HCT116 (cell line): ENCODE results near the gene TYMP. TPM values are rescaled to one million over a fixed set of nuclear protein-coding genes. Genes with fewer than 3 reads are reported as not detected.

Source experiments
- ATAC-seq: fragments of 200-7000 bp; cut with Tn5 transposase; 2 replicates; pipeline ENCODE4 v1.9.1; 2020; ENCODE audit warnings: mild to moderate bottlenecking, moderate library complexity
- BruUV-seq: library from RNA; stranded (reverse); fragments of 400-500 nt; replicated peaks from 2 replicates; lab custom pipeline; 2021; lab: Mats Ljungman, UMichigan
- CTCF ChIA-PET: fragments of 300-600 bp; sonication (Branson Sonifier 250); formaldehyde crosslinking; loops from one replicate; lab custom pipeline; 2021; ENCODE audit warnings: antibody characterized with exemption; lab: Charles Lee
- POLR2A ChIA-PET: fragments of 300-600, 350-600 bp; sonication (Branson Sonifier 250); formaldehyde crosslinking; loops from one replicate; lab custom pipeline; 2021; ENCODE audit warnings: antibody characterized with exemption; lab: Charles Lee
- RAD21 ChIA-PET, 2 experiments: fragments of 300-600 bp; sonication (Branson Sonifier 250); formaldehyde crosslinking; loops; one replicate each; lab custom pipeline; 2023; ENCODE audit warnings: low total read pairs in 2 of 2; ENCODE audit not compliant: uncharacterized antibody in 2 of 2, unreplicated experiment in 2 of 2, low non-redundant PET in 1 of 2; lab: Charles Lee
- DNase-seq: peaks from one replicate; pipeline ENCODE4 v3.0.0-alpha.2; 2010; ENCODE audit warnings: low read depth, low spot score
- H2AFZ ChIP-seq: fragments of 200-600 bp; shearing (Covaris generic), sonication (generic); 2 replicates; pipeline ENCODE4 v1.6.1; 2017; ENCODE audit warnings: low read depth, mixed run types, mixed read lengths, antibody characterized with exemption, low read length; ENCODE audit not compliant: poor library complexity, severe bottlenecking
- H3K27ac ChIP-seq: 2 replicates; pipeline ENCODE4 v1.5.1; 2012; ENCODE audit warnings: low read depth, low read length
- H3K27me3 ChIP-seq: fragments of 200-600 bp; sonication (generic); 2 replicates; pipeline ENCODE4 v1.6.1; 2016; ENCODE audit warnings: mixed run types, low read length, mixed read lengths; ENCODE audit not compliant: insufficient read depth
- H3K36me3 ChIP-seq, 2 experiments: fragments of 200-500 bp in 1 of 2; fragments of 200-600 bp in 1 of 2; sonication (Bioruptor generic) in 1 of 2; sonication (generic) in 1 of 2; 2 replicates each; pipeline versions ENCODE4 v1.5.1 to v1.6.1; 2014 to 2016; ENCODE audit warnings: low read length in 2 of 2, inconsistent platforms in 1 of 2, mixed read lengths in 1 of 2, mixed run types in 1 of 2; ENCODE audit not compliant: insufficient read depth in 2 of 2, control insufficient read depth in 1 of 2
- H3K4me1 ChIP-seq, 2 experiments: fragments of 200-600 bp in 1 of 2; sonication (generic) in 1 of 2; 2 replicates each; pipeline versions ENCODE4 v1.5.1 to v1.6.1; 2012 to 2017; ENCODE audit warnings: low read length in 2 of 2, inconsistent platforms in 1 of 2, mild to moderate bottlenecking in 1 of 2, mixed read lengths in 1 of 2, mixed run types in 1 of 2, moderate library complexity in 1 of 2; ENCODE audit not compliant: insufficient read depth in 2 of 2, control insufficient read depth in 1 of 2
- H3K4me2 ChIP-seq: fragments of 200-600 bp; sonication (generic); 2 replicates; pipeline ENCODE4 v1.6.1; 2017; ENCODE audit warnings: mixed run types, low read length, mixed read lengths
- H3K4me3 ChIP-seq, 2 experiments: fragments of 200-600 bp in 1 of 2; sonication (generic) in 1 of 2; replicated peaks in 1 of 2; 2 replicates each; pipeline ENCODE4 v1.5.1; 2011 to 2016; ENCODE audit warnings: low read length in 2 of 2, control low read depth in 1 of 2, low read depth in 1 of 2, mild to moderate bottlenecking in 1 of 2, mixed read lengths in 1 of 2, mixed run types in 1 of 2
- H3K79me2 ChIP-seq: fragments of 200-600 bp; sonication (generic); 2 replicates; pipeline ENCODE4 v1.6.1; 2017; ENCODE audit warnings: mild to moderate bottlenecking, mixed run types, low read length, moderate library complexity, mixed read lengths; ENCODE audit not compliant: insufficient read depth
- H3K9ac ChIP-seq: fragments of 200-600 bp; sonication (generic); 2 replicates; pipeline ENCODE4 v1.6.1; 2016; ENCODE audit warnings: low read length, mixed read lengths
- H3K9me2 ChIP-seq: fragments of 200-600 bp; sonication (generic), shearing (Covaris generic); 2 replicates; pipeline ENCODE4 v1.6.1; 2017; ENCODE audit warnings: mixed run types, mild to moderate bottlenecking, moderate library complexity; ENCODE audit not compliant: insufficient read depth
- H3K9me3 ChIP-seq, 2 experiments: fragments of 200-500 bp in 1 of 2; fragments of 200-600 bp in 1 of 2; sonication (Bioruptor generic) in 1 of 2; sonication (generic) in 1 of 2; 2 replicates each; pipeline ENCODE4 v1.6.1; 2014 to 2017; ENCODE audit warnings: low read length in 2 of 2, mixed read lengths in 2 of 2, inconsistent platforms in 1 of 2, low read depth in 1 of 2, mild to moderate bottlenecking in 1 of 2, mixed run types in 1 of 2, moderate library complexity in 1 of 2; ENCODE audit not compliant: control insufficient read depth in 1 of 2, insufficient read depth in 1 of 2
- H4K20me1 ChIP-seq: fragments of 200-600 bp; sonication (generic), shearing (Covaris generic); 2 replicates; pipeline ENCODE4 v1.6.1; 2017; ENCODE audit warnings: mixed run types, mild to moderate bottlenecking, moderate library complexity; ENCODE audit not compliant: insufficient read depth
- CTCF ChIP-seq, 3 experiments: fragments of 200-600 bp in 1 of 3; sonication (generic) in 1 of 3; IDR thresholded peaks in 2 of 3; conservative IDR thresholded peaks in 1 of 3; 2 replicates each; pipeline ENCODE4 v1.5.1; 2012 to 2017; ENCODE audit warnings: low read depth in 2 of 3, low read length in 2 of 3, antibody characterized with exemption in 1 of 3, borderline replicate concordance in 1 of 3, control low read depth in 1 of 3, mild to moderate bottlenecking in 1 of 3, mixed read lengths in 1 of 3, mixed run types in 1 of 3, moderate library complexity in 1 of 3; ENCODE audit not compliant: insufficient read depth in 1 of 3
- EZH2 ChIP-seq: fragments of 200-600 bp; sonication (generic); IDR thresholded peaks from 2 replicates; pipeline ENCODE4 v1.6.1; 2017; ENCODE audit warnings: antibody characterized with exemption, mixed run types
- FOSL1 ChIP-seq: IDR thresholded peaks from 2 replicates; pipeline ENCODE4 v1.6.1; 2012; ENCODE audit warnings: low read depth
- POLR2AphosphoS5 ChIP-seq: IDR thresholded peaks from 2 replicates; pipeline ENCODE4 v1.6.1; 2011; ENCODE audit warnings: mild to moderate bottlenecking, low read depth, low read length, moderate library complexity
- RAD21 ChIP-seq: IDR thresholded peaks from 2 replicates; pipeline ENCODE4 v1.6.1; 2012; ENCODE audit warnings: low read depth, mild to moderate bottlenecking
- TCF7L2 ChIP-seq: IDR thresholded peaks from 2 replicates; pipeline ENCODE4 v1.7.0; 2011; ENCODE audit warnings: borderline replicate concordance, inconsistent platforms; ENCODE audit not compliant: insufficient read depth, insufficient read length; ENCODE audit errors: extremely low read depth
- YY1 ChIP-seq: IDR thresholded peaks from 2 replicates; pipeline ENCODE4 v1.6.1; 2011; ENCODE audit warnings: low read length, low read depth, moderate library complexity, mild to moderate bottlenecking; ENCODE audit not compliant: insufficient replicate concordance; ENCODE audit errors: extremely low read depth
- intact Hi-C: fragments of 100-400 bp; cut with micrococcal nuclease; formaldehyde crosslinking; loops from 2 replicates; pipeline ENCODE4 v1.10.0; 2022
- total RNA-seq: library from RNA; stranded (reverse); gene quantifications from one replicate; pipeline ENCODE4 v1.2.1, GENCODE V29; 2021; ENCODE audit not compliant: unreplicated experiment

Gene TYMP
- total RNA-seq, 1 experiment from 2014 or later, result 43.2 TPM

DNA sequence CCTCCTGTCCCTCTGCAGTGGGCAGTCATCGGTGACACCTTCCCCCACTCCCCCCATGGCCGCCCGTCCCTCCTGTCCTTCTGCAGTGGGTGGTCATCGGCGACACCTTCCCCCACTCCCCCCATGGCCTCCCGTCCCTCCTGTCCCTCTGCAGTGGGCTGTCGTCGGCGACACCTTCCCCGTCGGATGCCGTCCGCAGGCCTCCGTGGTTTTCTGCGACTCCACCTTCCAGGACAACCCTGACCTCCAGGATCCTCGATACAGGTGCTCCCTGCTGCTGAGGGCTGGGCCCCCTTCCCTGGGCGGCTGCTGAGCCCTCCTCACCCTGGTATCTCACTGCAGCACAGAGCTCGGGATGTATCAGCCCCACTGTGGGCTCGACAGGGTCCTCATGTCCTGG lies 40.9 kb downstream of the TYMP start (continued):
- TF ChIP-seq TCF7L2 (no peak), CTCF (IDR thresholded peaks at IDR 0.05 in 2 of 3, conservative IDR thresholded peaks at IDR 0.05 in 1 of 3; ENCODE audit: borderline replicate concordance in 1 of 3, insufficient read depth in 1 of 3, low read depth in 2 of 3, low read length in 2 of 3) (no peak), EZH2 (no peak)

GRCh38 chr22:50488006-50488677 lies 41.7 kb downstream of the TYMP start:
- Histone ChIP-seq H4K20me1 (no peaks in the 10 kb centered on the region), H3K9me2 (no peaks in the 10 kb centered on the region), H3K4me1 (peaks cover 6 to 19% of the 10 kb centered on the region in 2 experiments; a peak in 3 of 4 replicates), H3K9me3 (no peaks in the 10 kb centered on the region), H3K79me2 (no peaks in the 10 kb centered on the region), H3K4me3 (no peak overlapping the region), H3K27ac (no peak overlapping the region), H3K9ac (no peak overlapping the region), H3K36me3 (no peaks in the 10 kb centered on the region), H2AFZ (no peak overlapping the region), H3K4me2 (no peak overlapping the region), H3K27me3 (no peaks in the 10 kb centered on the region)
- RAD21 ChIA-PET, result no interaction called here
- DNase-seq, result no peak
- ATAC-seq, result no peak
- TF ChIP-seq FOSL1 (no peak), POLR2AphosphoS5 (no peak), RAD21 (no peak), YY1 (no peak)
- POLR2A ChIA-PET, result no interaction called here
- CTCF ChIA-PET, result no interaction called here
- no TSS peak for BruUV-seq
- intact Hi-C loops, result no loop called here
